ENCODE measurements around the gene SYNGR3.

DNA sequence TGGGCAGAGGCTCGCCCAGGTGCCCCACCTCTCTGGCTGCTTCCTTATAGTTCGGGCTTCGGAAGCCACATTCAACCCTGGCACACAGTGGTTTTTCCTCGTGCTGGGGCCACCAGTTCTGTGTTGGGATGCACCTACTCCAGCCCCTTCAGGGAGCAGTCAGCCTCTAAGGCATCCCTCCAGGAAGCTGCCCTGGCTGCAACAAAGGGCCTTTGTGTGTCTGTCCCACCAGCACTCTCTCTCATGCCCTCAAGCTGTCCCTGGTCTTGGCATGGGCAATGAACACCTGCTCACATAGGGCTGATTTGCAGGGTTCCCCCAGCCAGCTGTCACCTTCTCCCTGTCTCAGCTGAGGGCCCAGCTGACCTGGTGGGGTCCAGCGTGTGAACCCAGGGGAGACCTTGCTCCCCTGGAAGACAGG, 7.7 kb upstream of the SYNGR3 start:
- TF ChIP-seq, protein P1, sequence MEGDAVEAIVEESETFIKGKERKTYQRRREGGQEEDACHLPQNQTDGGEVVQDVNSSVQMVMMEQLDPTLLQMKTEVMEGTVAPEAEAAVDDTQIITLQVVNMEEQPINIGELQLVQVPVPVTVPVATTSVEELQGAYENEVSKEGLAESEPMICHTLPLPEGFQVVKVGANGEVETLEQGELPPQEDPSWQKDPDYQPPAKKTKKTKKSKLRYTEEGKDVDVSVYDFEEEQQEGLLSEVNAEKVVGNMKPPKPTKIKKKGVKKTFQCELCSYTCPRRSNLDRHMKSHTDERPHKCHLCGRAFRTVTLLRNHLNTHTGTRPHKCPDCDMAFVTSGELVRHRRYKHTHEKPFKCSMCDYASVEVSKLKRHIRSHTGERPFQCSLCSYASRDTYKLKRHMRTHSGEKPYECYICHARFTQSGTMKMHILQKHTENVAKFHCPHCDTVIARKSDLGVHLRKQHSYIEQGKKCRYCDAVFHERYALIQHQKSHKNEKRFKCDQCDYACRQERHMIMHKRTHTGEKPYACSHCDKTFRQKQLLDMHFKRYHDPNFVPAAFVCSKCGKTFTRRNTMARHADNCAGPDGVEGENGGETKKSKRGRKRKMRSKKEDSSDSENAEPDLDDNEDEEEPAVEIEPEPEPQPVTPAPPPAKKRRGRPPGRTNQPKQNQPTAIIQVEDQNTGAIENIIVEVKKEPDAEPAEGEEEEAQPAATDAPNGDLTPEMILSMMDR (IDR thresholded peaks at IDR 0.05; ENCODE audit: low read depth, low read length, poor library complexity, severe bottlenecking): no peak
- no peak for TF ChIP-seq EZH2phosphoT487 (IDR thresholded peaks at IDR 0.05; ENCODE audit: borderline replicate concordance, low read length)
